Inferior parietal cortex (tissue), 1 donor: ENCODE data around the gene SORBS2.

ENCODE experiments used
- DNase-seq: peaks from one replicate; pipeline ENCODE4 v3.0.0-alpha.2; 2016; ENCODE audit errors: extremely low spot score

Gene SORBS2

DNA sequence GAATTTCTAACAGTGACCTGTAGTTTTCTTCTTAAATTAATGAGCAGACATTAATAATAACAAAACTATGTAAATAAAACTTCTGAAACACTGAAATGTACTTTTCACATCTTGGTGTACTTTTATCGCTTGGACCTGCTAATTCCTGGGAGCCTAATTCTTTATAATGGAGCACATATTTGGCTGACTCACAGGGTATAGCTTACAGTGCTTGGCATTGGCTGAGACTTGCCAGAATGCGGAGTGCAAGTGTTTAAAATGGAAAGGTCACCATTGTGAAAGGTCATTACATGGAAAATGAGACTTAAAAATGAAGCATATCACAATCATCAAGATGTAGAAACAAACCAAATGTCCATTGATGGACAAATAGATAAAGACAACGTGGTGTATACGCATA is 139.4 kb downstream of the SORBS2 start:
- DNase-seq, result no peak

DNA sequence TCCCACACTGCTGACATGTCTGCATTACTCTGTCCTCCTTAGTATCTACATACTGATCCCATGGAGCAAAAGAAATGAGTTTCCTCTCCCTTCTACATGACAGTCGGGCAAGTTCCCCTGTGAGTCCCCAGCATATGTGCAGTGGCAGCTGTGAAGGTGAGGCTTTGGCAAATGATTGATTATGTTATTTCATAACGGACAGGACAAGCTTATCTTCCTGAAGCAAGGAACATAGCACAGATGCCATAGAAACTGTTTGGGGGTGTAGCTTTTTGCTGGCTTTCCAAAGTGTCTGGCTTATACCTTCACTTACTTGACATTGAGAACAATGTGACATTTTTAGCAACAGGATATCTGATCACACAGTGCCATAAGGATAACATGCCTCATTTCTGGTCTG is 139.8 kb downstream of the SORBS2 start:
- DNase-seq, result no peak

DNA sequence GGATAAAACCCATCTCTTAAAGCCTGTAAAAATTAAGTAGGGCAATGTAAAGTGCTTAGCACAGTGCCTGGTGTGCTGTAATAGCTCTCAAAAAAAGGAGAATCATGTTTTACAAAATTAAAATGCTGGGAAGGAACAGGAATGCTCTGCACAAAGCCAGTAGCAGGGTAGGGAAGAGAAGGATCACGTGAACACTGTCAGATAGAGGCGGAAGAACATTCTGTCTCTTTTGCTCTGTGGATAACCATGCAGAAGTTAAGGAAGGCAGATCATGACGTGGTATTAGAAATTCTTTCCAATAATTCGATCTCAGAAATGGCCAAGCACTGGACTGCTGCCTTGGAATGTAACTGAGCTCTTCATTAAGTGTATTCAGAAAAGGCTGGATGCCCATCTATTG is 140.5 kb downstream of the SORBS2 start:
- no peak for DNase-seq

DNA sequence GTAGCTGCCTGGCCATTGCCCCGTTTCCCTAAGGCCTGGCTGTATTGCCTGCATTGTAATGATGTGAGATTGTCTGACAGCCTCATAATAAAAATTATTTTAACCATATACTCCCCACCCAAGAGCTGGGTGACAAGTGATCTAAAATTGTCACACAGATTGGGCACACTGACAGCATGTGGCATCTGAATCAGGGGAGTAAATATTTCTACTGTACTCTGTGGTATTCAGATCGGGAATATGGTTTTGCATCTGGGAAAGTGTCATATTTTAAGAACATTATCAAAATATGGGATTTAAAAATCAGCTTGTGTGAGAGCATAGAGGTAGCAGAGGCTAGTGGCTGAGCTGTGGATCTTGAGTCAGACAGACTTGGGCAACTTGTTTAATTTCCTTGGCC is 140.9 kb downstream of the SORBS2 start:
- no peak for DNase-seq

DNA sequence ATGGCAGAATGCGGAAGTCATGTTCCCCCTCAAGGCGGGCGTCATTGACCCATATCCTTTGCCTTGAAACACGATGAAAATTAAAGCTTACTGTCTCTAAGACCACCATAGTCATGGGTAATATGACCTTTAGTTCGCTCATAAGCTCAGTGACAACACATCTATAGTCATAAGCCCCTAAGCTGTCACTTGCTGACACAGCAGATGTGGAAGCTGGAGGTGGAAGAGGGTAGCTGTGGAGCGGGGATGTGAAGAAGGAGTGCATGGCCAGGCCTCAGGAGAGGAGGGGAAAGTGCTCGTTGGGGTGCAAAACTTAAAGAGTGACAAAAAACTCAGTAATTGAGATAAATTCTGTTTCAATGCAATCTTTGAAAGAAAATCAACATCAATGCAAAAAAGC is 142.7 kb downstream of the SORBS2 start:
- DNase-seq, result no peak

DNA sequence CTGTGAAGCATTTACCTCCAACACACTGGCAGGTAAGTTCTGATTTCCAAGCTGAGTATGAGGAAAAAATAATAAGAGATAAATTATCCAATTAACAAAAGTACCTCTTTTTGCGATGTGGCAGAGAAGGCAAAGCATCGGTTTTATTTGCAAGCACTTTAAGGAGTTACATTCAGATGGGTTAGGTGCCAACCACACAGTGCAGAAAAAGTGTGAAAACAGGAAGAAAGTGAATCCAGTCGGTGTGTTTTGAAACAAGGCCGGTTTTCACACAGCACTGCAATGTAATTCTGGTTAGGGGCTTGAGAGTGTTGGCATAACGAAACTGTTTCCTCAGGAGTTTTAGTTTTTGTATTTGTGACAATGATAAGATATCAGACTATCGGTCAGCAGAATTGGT is 145.8 kb downstream of the SORBS2 start:
- DNase-seq, result no peak

DNA sequence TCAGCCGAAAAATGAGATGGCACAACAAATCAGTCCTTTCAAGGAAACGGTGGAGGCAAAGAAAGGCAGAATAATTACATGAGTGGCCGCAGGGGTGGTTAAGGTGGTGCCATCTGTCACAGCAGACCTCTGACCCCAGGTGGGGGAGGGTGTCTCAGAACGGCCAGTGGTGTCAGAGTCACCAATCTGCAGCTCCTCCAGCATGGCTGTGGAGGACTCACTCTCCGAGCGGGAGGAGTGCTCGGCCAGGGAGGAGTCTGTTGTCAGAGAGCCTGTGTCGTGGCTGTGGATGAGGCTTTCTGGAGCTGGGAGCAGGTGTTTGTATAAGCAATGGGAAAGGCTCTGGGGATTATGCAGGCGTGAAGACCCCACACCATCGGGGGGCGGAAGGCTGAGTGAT is 146.3 kb downstream of the SORBS2 start:
- no peak for DNase-seq

DNA sequence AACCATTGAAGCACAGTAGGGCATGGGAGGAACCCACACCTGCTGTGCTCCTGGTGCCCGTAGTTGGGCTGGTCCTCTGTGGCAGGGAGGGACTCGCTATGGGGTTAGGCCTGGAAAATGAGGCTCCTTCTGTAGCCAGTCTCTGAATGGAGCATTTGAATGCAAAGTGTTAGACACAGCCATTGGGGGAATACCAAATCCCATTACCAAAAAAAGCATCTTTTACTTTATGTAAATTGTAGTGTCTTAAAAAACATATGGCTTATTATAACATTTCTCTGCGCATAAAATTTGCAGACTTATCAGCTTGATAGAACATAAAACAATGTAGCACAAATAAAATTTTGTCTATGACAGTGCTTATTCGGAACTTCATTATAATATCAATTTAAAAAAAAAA is 147.5 kb downstream of the SORBS2 start:
- DNase-seq, result no peak

DNA sequence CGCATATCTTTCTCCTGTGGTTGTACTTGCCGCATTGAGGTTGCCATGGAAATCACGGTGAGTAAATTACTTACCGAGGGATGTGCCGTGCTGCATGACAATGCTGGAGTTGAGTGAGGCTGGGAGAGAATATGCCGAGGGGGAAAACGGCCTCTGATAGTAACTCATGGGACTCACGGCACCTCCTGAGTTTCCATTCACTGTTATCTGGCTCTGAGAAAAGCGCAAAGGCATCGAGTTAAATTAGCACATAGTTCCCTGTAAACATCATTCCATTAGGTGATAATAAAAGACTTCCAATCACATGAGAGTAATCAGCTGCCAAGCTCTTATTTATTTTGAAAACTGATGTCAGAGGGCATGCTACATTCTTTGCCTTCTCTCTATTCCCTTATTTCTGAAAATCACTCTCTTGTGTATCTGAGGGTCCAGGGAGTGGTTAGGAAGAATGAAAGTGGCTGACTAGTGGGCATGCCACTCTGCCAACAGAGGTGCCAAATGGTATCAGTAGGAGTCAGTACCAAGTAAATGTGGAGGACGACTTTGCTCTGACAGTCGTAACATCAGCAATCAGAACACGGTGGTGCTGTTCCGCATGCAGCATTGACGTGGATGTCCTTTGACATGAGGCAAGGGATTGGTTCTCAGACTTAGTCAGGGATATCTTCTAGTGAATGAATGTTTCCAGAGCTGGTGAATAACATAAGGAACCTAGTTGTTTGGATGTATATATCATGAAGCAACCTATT is 149.8 kb downstream of the SORBS2 start:
- no peak for DNase-seq

DNA sequence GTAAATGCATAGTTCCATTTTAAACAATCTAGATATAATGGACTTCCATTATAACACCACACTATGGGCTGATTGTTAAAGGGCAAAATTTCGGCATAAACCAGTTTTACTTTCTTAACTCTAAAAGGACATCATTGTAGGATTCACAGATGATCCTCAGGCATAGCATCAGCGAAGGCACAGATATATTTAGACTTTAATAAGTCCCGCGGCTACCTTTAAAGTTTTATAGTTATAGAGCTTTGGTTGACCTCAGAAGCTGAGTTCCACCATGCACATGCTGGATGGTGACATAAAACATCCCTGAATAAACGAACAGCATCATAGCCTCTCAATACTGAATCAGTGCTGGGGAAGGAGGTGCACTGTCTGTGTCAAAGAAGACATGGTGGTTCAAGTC is 151.7 kb downstream of the SORBS2 start:
- DNase-seq, result no peak

DNA sequence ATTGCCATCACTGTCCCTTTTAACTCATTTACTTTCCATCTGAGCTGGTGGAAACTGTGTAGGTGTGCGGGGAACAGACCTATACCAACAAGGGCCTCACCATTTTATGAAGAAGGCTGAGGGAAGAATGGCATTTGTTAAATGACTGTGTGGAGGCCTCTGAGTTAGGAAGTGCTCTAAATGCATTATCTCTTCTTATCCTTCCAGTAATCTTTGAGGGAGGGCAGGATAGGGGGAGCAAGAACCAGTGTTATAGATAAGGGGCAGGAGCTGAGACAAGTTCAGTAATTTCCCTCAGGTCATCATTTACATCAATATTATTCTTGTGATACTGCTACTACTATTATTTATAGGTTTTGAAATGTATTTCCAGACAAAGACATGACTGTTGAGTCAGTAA is 154.3 kb downstream of the SORBS2 start:
- DNase-seq, result no peak

DNA sequence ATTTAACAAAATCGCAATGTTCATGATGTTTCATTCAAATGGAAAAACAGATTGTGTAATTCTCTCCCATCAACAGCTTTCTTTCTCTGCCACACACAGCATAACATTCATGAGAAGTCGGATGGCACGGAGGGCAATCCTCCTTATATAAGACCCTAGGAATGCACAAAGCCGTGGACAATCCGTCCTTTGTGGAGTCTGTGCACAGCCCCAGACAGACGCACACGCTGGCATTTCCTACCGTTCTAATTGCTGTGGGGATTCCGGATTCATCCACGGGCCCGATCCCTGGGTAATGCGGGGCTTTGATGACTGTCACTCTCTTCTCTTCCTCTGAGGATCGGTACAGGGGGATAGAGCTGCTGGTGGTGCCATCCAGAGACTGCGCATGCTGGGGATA is 154.8 kb downstream of the SORBS2 start:
- DNase-seq, result peak; percentile 31

DNA sequence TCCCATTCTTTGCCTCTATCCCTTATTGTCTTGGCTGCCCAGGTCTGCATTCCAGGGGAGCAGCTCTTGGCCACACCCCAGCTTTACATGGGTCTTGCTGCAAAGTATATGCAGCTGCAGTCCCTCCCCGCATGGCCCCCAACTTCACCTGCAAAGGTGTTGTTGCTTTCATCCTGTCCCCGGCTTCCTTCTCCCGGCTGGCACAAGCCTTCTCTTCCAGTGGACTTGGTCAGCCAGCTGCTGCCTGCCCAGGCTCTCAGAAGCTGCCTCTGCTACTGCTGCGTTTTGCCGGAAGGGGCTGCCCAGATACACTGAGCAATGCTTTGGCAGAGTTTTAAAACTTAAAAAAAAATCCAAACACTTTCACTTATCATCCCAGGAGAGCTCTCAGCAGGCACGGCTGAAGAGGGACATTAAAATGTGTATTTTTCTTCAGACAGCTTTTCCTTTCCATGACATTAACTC is 155.5 kb downstream of the SORBS2 start:
- DNase-seq, result peak; percentile 34

DNA sequence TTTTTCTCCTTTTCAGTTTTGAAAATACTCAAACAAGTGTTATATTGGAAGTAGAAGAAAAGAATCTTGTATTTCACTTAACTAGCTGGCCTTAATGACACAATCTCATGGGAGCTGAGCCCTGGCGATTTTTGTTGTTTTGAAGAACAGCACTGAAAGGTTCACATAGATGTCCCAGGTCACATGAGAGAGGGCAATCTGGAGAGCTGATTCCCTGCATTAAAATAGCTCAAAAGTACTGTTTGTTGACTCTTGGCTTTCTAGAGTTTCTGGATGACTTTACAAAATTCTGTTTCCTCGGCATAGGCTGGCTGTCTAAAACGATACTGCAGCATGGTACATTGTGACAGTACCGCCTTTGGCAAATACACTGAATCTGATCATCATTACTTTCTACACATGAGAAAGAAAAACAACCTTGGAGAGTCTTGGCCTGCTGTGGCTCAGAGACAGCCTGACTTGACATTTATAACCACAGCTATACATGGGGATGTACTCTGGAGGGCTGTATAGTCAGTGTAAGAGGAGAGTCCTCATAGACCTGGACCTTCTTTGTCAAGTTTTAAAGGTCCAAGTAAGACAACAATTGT is 156.9 kb downstream of the SORBS2 start:
- no peak for DNase-seq

DNA sequence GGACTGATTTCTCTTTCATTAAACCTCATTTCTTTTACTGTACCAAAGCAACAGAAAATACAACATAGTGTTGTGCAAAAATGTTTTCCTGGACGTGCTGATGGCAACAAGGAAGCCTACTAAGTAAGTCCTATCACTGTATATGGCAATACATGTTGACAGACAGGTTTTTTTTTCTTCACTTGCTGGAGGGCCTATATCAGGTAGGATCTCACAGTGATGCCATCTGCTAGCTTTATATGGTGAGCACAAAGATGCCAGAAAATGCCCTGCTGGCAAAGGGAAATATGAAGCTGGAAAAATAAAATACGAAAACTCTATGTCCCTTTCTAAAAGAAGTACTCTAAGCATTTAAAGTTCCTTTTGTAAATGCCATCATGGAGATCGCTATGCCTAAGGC is 157.7 kb downstream of the SORBS2 start:
- DNase-seq, result no peak

DNA sequence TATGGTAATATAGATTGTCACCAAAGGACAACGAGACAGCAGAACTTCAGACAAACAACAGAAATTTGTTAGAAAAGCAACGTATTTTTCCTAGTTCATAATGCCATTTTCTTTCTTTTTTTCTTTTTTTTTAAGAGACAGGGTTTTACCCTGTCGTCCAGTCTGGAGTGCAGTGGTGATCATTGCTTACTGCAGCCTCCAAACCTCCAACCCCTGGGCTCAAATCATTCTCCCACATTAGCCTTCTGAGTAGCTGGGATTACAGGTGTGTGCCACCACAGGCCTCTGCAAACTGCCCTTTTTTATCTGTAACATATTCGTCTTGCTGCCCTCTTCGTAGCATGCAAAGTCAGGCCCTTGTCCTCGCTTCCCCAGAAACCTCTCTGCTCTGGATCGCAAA is 160.1 kb downstream of the SORBS2 start:
- no peak for DNase-seq

DNA sequence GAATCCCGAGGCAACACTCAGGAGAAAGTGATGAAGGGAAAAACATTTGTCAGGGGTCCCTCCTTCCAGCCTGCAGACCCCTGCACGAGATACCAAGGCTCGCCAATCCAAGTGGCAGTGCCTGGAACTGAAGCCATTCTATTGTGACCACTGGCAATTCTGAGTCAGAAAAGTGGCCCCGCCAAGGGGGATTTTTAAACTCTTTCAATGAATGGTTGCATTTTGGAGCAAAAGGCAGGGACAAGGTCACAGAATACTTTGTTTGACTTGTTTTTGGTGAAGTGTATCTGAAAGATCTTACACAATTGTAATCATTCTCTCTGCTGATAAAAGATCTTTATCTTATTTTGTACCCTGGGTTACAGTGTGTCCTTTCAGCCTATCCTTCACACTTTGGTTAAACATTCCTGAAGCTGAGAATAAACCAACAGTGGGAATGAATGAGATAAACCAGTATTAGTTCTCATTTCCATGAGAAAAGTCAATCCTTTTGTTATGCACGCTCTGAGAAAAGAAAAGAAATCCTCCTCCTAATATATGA is 160.8 kb downstream of the SORBS2 start:
- DNase-seq, result no peak

DNA sequence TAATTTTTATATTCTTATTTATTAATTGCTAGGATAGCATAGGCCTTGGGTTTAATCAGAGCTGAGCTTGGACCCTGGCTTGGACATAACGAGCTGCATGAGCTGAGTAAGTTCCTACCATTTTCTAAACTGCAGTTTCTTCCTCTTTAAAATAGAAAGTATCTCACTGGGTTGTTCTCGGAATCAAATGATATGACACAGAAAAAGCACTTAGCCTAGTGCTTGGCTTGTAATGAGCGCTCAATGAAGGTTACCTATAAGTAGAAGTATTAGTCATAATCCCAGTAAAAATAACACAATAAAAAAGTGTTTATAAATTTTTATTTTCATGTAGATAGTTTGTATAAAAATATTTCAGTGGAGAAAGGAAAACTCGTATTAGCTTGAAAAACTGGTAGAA is 163.4 kb downstream of the SORBS2 start:
- no peak for DNase-seq

DNA sequence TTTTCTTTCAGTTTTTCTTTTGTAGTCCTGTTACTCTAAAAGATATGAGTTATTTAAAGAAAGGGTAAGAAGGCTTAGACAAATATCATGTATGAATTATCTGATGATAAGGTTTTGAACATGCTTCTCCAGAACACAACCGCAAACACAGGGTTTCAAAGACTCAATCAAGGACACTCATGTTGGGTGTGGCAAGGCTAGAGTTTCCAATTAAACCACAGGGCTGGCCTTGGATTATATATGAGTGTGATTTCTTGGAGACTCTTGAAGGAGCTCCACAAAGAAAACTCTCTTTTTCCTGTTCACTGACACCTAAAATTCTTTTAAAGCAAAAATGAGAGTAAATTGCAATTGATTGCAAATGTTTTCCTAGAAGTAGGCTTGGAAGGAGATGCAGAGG is 166.6 kb downstream of the SORBS2 start:
- no peak for DNase-seq

DNA sequence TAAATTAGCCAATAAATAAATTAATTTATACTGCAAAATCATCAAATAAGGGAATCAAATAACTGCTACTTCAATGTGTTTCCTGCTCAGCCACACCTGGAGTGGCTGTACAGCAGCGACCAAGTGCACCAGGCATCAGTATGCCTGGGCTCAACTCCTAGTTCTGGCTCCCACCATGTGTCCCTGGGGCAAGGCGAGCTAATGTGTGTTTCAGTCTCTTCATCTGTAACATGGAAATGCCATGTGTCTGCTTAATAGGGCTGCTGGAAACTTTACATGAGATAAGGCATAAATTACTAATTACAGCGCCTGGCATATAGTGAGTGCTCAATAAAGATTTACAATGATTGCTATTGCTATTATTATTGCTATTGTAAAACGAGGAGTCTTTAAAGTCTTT is 167.6 kb downstream of the SORBS2 start:
- DNase-seq, result no peak

DNA sequence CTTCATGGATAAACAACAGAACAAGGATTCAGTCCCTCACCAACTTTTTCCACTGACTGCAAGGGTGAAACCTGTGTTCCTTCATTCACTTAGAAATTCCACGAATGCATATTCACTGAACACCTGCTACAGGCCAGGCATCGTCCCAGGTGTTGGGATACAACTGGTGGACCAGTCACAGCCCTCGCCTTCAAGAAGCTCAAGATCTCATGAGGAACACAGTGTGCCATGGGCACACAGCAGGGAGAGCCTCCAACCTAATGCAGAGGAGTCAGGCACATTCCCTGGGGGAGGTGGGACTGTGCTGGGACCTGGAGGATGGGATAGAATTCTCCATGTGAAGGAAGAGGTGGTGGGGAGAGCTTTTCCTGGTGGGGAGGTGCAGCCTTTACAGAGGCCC is 169.1 kb downstream of the SORBS2 start:
- no peak for DNase-seq

DNA sequence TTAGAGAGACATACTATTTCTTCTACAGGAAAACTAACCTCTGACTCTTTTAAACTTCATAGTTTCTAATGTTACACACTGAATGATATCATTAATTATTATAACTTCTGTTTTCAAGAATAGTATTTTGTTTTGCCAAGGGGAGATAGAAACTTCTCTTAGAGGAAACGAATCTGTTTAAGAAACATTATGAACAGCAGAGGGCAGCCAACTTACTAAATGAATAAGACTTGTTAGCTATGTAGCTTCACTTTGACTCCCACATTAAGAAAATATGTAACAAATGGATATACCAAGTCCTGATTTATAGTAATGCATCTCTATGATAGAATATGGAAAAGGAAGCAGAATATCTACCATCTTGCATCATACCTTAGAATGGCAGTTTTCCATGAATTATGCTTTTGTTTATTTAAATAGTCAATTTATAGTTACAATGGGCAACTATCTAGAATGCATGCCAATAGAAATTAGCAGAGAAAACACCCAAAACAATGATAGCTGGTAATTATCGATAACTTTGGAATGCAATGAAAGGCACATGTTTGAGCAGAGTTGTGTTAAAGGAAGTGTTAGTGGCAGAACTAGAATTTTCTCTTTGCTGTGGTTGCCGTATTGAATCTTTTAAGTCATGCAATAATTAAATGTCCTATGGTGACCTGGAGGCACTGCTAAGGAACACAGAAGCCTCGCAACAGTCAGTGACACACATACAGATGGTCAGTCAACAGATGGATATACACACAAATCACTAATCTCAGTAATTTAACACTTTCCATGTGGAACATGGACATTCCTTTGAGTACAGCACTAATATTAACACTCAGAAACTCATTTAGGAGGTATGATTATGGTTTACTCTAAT is 171.0 kb downstream of the SORBS2 start:
- peak; percentile 84 for DNase-seq
